Skin epidermis (tissue), 12 donors: ENCODE data around the gene RASD2.

Experiments used
- H3K27ac ChIP-seq, 21 experiments: fragments of 200-600 bp; sonication (generic) in 11 of 21; one replicate each; pipeline ENCODE4 v1.5.0; 2020; ENCODE audit warnings: mild to moderate bottlenecking in 3 of 21, inconsistent platforms in 2 of 21, moderate library complexity in 2 of 21
- H3K4me3 ChIP-seq, 7 experiments: fragments of 200-600 bp; sonication (generic) in 2 of 7; one replicate each; pipeline ENCODE4 v1.5.0; 2020; ENCODE audit warnings: inconsistent platforms in 2 of 7, mild to moderate bottlenecking in 2 of 7, moderate library complexity in 1 of 7

RASD2 gene

DNA sequence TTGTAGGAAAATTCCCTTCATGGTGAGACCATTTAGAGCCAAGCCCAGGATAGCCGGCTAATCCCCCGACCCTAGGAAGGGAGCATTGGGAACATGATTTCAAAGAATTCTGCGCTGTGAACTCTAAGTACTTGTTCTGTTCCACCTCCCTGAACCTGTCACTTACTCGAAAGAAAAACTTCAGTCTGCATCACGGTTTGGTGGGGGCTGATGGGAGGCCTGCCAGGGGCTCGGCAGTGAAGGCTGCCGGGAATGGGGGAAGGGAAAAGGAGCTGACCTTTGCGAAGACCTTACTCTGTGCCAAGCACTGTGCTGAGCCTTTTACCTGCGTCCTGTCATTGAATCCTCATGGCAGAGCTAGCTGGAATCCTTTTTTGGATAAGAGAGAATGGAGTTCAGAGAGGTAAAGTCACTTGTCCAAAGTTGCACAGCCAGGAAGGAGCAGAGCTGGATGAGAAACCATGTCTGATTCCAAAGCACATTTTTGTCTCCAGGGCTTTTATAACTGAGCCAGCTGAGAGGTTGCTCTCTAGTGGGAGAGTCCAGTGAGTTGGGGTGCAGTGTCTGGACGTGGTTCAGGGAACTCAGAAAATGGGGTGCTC is 15.4 kb downstream of the RASD2 start:
- no peak overlapping the region for H3K27ac ChIP-seq
- no peak overlapping the region for H3K4me3 ChIP-seq

DNA sequence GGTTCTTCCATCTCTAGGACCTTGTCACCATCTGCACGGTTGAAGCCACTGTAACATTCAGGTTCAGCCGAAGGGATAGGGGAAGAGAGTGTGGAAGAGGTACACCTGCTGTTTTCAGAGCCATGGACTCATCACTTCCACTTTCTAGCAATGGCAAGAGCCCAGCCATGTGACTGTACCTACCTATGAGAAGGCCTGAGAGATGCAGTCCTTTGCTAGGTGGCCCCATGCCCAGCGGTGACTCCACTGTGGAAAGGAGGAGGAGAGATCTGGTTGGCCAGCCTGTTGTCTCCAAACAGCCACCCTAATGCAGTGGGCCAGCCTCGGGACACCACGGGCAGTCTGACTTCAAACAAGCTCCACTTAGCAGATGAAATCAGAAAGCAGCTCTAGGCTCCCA is 16.0 kb downstream of the RASD2 start:
- Histone ChIP-seq H3K27ac (no peak overlapping the region), H3K4me3 (no peak overlapping the region)

DNA sequence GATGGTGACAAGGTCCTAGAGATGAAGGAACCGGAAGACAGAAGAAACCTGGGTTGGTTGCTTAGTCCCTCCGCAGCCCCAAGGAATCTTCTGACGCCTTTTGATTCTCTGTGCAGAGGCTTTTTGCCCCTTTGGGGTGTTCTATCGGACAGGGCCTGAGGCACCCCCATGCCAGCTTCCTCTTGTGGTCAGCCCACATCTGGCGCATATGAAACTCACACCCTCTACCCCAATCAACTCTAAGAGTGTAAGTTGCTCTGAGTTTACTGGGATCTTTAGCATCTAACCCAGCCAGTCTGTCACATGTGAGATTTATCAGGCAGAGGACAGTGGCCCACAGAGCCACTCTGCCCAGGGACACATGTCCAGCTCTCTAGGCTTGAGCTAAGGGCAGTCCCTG is 17.4 kb downstream of the RASD2 start:
- Histone ChIP-seq H3K27ac (no peak overlapping the region), H3K4me3 (no peak overlapping the region)

DNA sequence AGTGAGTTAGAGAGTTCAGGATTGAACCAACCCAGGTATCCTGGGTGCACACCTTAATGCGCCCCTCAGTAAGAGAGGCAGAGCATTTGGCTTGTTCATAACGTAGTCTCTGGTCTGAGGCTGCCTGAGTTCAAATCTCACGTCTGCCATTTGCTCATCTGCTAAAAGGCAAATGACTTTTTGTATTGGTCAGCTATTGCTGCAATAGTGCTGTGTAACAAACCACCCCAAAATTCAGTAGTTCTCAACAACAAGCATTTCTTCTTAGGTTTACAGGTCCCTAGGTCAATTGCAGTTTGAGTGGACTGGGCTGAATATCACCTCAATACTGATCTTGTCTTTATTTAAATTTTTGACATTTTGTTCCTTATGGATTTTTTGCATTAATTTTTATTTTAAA is 18.1 kb downstream of the RASD2 start:
- Histone ChIP-seq H3K4me3 (no peak overlapping the region), H3K27ac (no peak overlapping the region)

DNA sequence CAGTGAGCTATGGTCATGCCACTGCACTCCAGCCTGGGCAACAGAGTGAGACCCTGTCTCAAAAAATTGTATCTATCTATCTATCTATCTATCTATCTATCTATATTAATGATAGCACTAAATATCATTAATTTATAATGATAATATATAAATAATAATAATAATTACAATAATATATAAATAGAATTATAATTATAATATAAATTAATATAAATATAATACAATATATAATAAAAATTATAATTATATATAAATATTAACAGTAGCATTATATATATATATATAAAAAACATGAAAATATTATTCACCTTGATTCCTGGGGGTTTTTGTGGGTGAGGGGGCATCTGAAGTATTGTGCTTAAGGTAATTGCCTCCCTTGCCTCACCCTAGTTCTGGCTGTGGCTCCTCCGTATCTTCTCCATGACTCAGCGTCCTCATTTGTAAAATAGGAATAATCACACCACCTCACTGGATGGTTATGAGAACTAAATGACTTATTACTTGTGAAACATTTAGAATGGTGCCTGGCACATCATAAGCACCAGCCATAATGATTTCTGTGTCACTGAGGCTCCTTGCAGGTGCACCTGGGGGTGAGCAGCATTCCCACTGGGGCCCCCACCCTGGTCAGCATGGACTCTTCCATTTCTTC is 18.8 kb downstream of the RASD2 start:
- Histone ChIP-seq H3K4me3 (no peak overlapping the region), H3K27ac (no peak overlapping the region)

DNA sequence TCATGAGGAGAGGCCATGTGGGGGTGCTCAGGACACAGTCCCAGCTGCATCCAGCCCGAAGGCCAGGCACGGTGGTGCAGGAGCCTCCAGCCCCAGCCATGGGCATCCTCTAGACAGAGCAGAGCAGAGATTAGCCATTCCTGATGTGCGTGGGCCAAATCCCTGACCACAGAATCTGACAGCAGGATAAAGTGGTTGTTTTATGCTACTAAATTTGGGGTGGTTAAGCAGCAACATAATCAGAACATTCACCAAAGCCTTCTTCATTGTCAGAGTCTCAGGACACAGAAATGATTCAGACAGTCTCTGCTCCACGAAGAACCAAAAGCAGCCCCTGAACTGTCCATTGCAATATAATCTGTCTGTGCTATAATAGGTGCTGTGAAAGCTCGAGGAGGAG is 19.7 kb downstream of the RASD2 start:
- Histone ChIP-seq H3K4me3 (no peak overlapping the region), H3K27ac (no peak overlapping the region)

DNA sequence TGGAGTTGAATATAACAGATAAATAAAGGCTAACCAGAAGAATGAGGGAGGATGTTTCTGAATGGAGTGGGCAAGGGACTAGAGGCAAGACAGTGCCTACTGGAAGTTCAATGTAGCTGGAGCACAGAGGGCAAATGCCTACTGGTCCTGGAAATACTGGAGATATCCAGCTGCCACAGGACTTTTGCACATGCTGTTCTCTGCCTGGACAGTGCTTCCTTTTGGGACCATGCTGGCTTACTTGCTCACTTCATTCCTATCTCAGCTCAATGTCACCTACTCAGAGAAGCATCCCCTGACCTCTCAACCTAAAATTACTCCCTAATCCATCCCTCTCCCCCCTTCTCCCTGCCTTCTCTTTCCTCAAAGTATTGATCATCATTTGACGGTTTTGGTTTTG is 20.2 kb downstream of the RASD2 start:
- no peak overlapping the region for H3K27ac ChIP-seq
- H3K4me3 ChIP-seq = no peak overlapping the region

DNA sequence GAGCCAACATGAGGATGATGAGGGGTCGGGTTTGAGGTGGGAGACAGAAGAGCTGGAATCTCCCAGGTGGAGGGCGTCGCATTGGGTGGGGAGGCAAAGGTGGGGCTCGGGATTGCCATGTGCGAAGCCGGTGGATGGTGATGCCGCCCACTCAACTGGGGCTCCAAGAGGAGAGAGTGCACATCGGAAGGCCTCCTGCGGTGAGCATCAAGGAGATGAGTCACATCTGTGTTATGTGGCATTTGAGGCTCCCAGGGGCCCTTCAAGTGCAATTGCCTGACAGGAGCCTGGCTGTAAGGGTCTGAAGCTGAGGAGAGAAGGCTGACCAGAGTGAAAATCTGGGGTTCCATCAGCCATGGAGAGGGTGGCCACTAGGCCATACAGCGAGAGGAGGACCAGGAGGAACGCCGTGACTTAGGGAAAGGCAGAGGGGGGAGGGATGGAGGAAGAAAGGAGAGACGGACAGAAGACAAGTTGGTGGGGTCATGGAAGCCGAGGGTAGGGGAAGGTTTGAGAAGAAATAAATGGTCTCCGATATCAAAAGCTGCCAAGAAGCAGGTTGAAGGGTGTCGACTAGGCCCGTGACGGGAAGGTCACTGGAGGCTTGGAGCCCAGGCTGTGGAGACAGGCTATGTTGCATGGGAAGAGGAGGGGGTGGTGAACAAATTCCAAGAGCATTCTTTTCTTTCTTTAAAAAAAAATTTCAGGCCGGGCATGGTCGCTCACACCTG is 21.3 kb downstream of the RASD2 start:
- no peak overlapping the region for H3K4me3 ChIP-seq
- no peak overlapping the region for H3K27ac ChIP-seq

DNA sequence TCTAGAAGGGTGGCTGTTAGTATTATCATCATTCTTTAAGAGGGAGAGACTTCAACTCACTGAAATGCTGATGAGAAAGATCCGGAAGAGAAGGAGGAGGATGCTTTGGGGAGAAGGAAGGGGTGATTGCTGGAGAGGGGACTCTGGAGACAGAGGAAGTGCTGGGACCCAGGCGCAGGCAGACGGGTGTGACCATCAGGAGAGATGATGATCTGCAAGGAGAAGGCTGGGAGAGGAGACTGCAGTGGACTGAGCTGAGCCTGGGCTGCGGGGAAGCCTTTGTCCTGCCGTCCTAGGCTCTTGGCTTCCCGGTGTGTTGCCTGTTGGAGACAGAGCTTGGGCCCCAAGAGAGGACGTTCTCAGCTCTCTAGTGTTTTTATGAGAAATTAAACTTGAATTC is 22.6 kb downstream of the RASD2 start:
- H3K4me3 ChIP-seq = no peak overlapping the region
- H3K27ac ChIP-seq = no peak overlapping the region

DNA sequence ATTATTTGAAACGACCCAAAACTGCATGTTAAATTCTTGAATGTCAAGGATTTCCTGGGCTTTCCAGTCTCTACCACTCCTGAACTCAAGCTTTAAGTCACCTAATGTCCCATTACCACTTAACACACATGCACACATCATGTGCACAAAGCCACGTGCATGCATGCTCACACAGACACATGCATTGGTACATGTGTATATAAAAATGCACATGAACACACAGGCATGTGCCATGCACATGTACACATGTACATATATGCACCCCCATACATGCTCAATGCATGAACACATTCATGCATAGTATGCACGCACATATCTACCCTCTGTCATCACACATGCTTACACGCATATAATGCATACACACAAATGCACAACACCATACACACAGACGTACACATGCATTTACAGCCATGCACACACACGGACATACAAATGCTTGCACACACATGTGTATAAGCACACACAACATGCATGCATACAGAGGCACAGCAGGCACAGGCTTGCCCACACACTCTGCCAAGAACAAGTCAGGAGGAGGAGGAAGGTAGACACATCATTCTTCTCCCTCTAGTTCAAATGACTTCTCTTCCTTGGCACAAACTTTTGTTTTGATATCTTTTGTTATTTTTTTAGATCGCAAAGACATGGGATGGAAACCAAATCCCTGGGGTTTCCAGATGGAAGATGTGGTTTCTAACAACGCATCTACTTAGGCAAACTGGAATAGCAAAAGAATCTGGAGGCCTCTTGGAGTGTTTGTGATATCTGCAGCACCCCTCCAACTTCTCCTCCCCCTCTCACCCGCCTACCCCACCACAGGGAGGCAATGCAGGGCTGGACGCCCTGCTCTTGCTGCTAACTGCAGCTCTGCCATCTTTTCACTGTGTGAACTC is 24.6 kb downstream of the RASD2 start:
- H3K4me3 ChIP-seq = no peak overlapping the region
- no peak overlapping the region for H3K27ac ChIP-seq

DNA sequence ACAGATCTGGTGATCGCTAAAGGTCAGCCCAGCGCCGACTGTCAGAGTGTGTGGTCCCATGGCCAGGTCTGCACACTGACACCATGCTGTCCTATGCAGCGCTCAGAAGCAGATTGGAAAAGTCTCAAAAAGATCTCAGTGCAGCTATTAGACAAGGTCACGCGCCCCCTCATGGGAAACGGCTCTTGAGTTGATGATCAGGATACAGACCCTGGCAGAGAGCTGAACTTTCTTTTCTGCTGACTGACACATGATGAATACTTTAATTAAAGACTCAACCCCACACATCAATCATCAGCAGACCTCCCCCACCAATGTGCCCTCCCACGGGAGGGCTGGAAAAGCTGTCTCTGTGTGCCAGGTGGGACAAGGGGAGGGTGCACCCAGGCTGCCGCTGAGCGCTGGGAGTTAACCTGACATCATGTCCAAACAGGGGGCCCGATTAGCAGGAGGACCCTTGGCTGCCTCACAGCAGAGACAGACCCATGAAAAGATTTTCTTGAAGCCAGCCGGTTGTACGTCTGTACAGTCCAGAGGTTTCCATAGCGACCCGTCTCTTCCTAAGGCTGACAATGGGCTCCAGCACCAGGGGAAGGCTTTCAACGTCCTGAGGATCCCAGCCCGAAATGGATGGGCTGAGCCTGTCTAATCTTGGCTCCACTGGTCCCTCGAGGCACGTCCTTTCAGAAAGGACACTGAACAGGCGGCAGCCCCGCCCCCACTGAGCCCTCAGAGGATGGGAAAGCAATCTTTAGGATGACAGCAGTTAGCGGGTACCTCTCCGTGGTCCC is 26.9 kb downstream of the RASD2 start:
- Histone ChIP-seq H3K4me3 (no peak overlapping the region), H3K27ac (no peak overlapping the region)

DNA sequence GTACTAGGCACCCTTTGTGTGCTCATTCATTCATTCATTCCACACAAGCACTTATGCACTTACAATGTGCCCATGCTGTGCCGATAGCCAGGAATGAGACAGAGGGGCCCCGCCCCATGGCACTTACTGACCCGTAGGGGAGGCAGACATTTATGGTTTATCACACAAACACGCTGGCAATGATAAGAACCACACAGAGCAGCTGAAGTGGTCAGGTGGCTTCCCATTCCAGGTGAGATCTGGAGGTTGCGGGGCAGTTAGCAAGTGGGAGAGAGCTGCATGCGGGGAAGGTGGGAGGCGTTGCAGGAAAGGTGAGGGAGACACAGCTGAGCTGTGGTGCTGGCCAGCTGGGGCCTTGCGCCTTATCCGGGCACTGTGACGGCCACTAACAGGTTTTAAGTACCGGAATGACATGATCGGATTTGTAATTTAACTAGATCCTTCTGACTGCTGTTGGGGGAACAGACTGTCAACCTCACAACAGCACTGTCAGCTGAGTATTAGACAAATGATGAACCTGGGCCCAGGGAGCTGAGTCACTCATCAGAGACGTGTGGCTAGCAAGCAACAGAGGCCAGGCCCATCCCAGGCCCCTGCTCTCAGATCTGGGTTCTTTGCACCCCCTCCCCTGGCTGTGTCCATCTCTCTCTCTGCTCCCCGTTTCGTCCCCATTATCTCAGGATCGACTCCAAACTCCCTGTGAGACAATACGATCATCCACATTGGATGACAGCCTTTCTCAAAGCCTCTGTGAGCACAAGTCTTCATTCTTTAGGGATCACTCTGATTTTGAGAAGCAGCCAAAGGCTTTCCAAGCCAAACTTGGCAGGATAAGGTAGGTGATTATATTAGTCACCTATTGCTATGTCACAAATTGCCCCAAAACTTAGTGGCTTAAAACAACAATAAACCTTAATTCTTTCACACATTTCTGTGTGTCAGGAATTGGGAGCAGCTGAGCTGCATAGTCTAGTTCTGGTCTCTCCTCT is 28.4 kb downstream of the RASD2 start:
- peak overlapping the region in 2 of 21 experiments; percentile 9 to 38 for H3K27ac ChIP-seq
- no peak overlapping the region for H3K4me3 ChIP-seq

DNA sequence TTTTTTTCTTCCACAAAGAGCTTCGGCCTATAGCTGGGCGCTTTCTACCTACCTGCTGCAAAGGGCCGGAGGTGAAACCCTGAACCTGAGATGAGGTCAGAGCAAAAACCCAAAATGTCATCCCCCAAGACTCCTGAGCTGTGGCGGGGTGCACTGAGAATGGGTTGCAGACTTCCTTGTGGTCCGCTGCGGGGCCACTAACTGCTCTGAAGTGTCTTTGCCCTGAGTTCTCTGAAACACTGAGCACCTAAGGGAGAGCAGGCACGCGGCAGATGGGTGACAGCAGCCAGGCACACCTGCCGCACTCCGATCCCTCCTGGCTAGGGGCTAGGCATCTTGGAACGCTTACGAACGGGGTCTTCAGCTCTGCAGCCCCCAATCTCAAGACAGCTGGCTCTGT is 29.3 kb downstream of the RASD2 start:
- Histone ChIP-seq H3K27ac (no peak overlapping the region), H3K4me3 (no peak overlapping the region)

DNA sequence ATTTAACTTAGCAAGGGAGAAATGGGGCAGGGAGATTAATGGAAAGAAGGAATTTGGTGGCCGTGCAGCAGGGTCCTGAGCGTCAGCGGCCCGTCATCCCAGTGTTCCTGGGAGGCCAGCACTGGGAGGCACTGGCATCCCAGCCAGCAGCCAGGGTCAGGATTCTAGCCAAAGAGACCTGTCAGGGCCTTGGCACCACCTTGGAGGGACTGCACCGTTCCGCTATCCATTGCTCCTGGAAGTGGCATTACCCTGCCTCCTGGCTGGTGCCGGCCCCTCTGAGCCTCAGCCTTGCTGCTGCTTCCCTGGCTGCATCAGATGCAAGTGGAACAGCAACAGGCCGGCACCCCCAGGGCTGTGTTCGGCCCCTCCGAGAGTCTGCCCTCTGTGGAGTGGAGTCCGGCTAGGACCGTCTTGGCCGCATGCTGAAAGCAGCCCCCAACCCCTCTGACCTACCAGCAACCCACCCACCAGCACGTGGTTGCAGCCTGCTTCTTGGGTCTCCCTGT is 30.1 kb downstream of the RASD2 start:
- H3K4me3 ChIP-seq = no peak overlapping the region

DNA sequence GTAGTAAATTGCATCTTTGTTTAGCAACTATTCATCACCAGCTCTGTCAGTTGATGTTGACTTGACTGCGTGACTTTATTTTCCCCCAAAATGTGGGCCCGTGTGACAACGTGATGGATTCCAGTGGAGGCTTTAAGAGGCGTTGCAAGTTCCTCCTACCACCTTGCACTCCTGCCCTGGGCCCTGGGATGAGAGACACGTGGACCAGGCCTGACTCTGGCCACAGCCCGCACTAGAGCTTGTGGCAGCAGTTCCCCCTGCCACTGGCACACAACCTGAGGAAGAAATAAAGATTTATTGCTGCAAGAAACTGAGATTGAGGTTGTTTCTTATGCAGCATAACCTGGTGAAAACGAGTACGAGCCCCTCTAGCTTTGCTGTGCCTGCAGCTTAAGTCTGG is 31.9 kb downstream of the RASD2 start:
- Histone ChIP-seq H3K4me3 (no peak overlapping the region), H3K27ac (no peak overlapping the region)

More for the DNA sequence above, 30.1 kb downstream of the RASD2 start:
- H3K27ac ChIP-seq = no peak overlapping the region

DNA sequence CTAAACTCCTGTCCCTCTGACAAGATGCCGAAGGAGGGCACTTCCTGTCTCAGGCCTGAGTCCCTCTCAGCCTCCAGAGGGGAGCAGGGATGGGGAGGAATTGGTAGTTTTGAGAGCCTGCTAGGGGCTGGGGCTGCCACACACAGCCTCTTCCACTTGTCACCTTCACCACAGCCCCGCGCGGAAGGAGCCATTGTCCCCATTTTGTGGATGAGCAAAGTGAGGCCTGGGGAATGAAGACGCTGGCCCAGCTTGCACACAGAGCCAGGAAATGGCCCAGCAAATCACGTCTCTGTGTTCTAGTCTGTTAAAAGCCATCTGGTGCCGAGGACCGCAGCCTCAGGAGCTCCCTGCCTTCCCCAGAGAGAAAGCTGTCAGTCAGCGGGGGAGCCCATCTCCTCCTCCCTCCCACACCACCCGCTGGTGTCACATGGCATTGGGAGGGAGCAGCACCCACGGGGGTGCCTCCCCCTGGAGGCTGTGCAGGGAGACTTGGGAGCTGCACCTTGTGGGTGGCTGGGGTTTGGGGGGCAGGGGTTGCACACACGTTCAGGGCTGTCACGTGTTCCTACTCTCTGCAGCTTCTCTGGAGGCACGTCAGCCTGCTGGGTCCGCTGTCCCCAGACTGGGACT is 34.6 kb downstream of the RASD2 start:
- H3K27ac ChIP-seq = no peak overlapping the region
- H3K4me3 ChIP-seq = no peak overlapping the region

DNA sequence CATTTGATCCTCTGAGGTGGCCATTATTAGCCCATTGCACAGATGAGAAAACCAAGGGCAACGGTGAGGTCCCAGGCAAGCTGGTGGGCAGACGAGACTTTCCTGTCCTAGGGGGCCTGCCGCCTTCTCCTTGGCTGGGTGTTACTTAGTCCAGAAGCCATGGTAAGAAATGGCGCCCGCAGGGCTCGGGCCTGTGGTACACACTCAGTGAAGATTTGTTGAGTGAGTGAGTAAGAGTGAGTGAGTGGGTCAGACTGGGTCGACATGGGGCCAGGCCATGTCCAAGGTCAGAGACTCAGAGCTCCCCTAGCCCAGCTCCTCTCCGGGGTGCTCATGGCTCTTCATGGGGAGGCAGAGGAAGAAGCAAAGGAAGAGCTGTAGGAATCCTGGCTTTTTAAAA is 36.0 kb downstream of the RASD2 start:
- no peak overlapping the region for H3K27ac ChIP-seq
- H3K4me3 ChIP-seq = no peak overlapping the region
